Astrocyte (in vitro differentiated cells and primary cell): ENCODE measurements around the gene CYP2F1. TPM values are rescaled to one million over a fixed set of nuclear protein-coding genes. Genes with fewer than 3 reads are reported as not detected.

Source experiments
- DNase-seq: peaks from one replicate; pipeline ENCODE4 v3.0.0-alpha.2; 2010; ENCODE audit warnings: low read depth
- FAIRE-seq: peaks from 2 replicates; lab custom pipeline; 2011; peaks lifted over from hg19 to GRCh38; lab: Jason Lieb, UNC
- H2AFZ ChIP-seq: 2 replicates; pipeline ENCODE4 v1.6.0; 2012; ENCODE audit warnings: low read depth, low read length, inconsistent platforms
- H3K27ac ChIP-seq: 2 replicates; pipeline ENCODE4 v1.5.1; 2011; ENCODE audit warnings: low read depth, low read length, inconsistent platforms
- H3K27me3 ChIP-seq: 2 replicates; pipeline ENCODE4 v1.6.0; 2011; ENCODE audit warnings: low read length, inconsistent platforms; ENCODE audit not compliant: insufficient read depth
- H3K36me3 ChIP-seq: 2 replicates; pipeline ENCODE4 v1.5.1; 2011; ENCODE audit warnings: low read length, inconsistent platforms; ENCODE audit not compliant: insufficient read depth
- H3K4me1 ChIP-seq: 2 replicates; pipeline ENCODE4 v1.5.1; 2011; ENCODE audit warnings: low read length, inconsistent platforms; ENCODE audit not compliant: insufficient read depth
- H3K4me2 ChIP-seq: 2 replicates; pipeline ENCODE4 v1.6.0; 2012; ENCODE audit warnings: low read length, inconsistent platforms
- H3K4me3 ChIP-seq: 2 replicates; pipeline ENCODE4 v1.5.1; 2011; ENCODE audit warnings: low read depth, mild to moderate bottlenecking, low read length, inconsistent platforms; ENCODE audit not compliant: insufficient read depth
- H3K79me2 ChIP-seq: 2 replicates; pipeline ENCODE4 v1.6.0; 2012; ENCODE audit warnings: mild to moderate bottlenecking, low read length, inconsistent platforms; ENCODE audit not compliant: insufficient read depth
- H3K9ac ChIP-seq: 2 replicates; pipeline ENCODE4 v1.6.0; 2012; ENCODE audit warnings: mild to moderate bottlenecking, low read length, inconsistent platforms
- H3K9me3 ChIP-seq: 2 replicates; pipeline ENCODE4 v1.5.1; 2012; ENCODE audit warnings: low read depth, mild to moderate bottlenecking, low read length, inconsistent platforms; ENCODE audit not compliant: insufficient read depth
- H4K20me1 ChIP-seq: 2 replicates; pipeline ENCODE4 v1.6.0; 2012; ENCODE audit warnings: low read length, inconsistent platforms; ENCODE audit not compliant: insufficient read depth
- H3K27ac Mint-ChIP-seq: one replicate; pipeline ENCODE4 v1.8.0; 2021; ENCODE audit warnings: mild to moderate bottlenecking, mixed read lengths; ENCODE audit not compliant: unreplicated experiment
- H3K27me3 Mint-ChIP-seq: one replicate; pipeline ENCODE4 v1.8.0; 2021; ENCODE audit warnings: low read depth, mixed read lengths; ENCODE audit not compliant: unreplicated experiment
- H3K36me3 Mint-ChIP-seq: one replicate; pipeline ENCODE4 v1.8.0; 2021; ENCODE audit warnings: low read depth, mixed read lengths; ENCODE audit not compliant: unreplicated experiment
- H3K4me1 Mint-ChIP-seq: one replicate; pipeline ENCODE4 v1.8.0; 2021; ENCODE audit warnings: low read depth, mixed read lengths; ENCODE audit not compliant: unreplicated experiment
- H3K4me3 Mint-ChIP-seq: one replicate; pipeline ENCODE4 v1.8.0; 2021; ENCODE audit warnings: mild to moderate bottlenecking, moderate library complexity, mixed read lengths; ENCODE audit not compliant: unreplicated experiment
- H3K9me3 Mint-ChIP-seq: one replicate; pipeline ENCODE4 v1.8.0; 2021; ENCODE audit warnings: mild to moderate bottlenecking, mixed read lengths; ENCODE audit not compliant: unreplicated experiment
- EZH2 ChIP-seq: IDR thresholded peaks from 2 replicates; pipeline ENCODE4 v1.6.1; 2012; ENCODE audit warnings: mild to moderate bottlenecking, low read length, inconsistent platforms; ENCODE audit not compliant: insufficient read depth
- total RNA-seq: library from RNA; stranded (reverse); gene quantifications from 2 replicates; pipeline ENCODE4 v1.2.1, GENCODE V29; 2021
- TF ChIP-seq, protein P1 (sequence below): IDR thresholded peaks from 2 replicates; pipeline ENCODE4 v1.5.1; 2011; ENCODE audit warnings: low read depth, mild to moderate bottlenecking, inconsistent platforms, low read length, moderate library complexity; ENCODE audit not compliant: insufficient read depth

The CYP2F1 gene
- total RNA-seq, 1 donor from 2014 or later, result not detected

- Histone ChIP-seq H3K4me2 (peak overlapping the region; percentile 72), H3K27ac (no peak overlapping the region), H2AFZ (peak overlapping the region; percentile 74), H3K9ac (peak overlapping the region; percentile 34), H3K9me3 (no peaks in the 10 kb centered on the region), H3K4me3 (no peak overlapping the region), H3K27me3 (no peaks in the 10 kb centered on the region), H3K4me1 (peaks cover 11% of the 10 kb centered on the region), H4K20me1 (no peaks in the 10 kb centered on the region), H3K36me3 (no peaks in the 10 kb centered on the region), H3K79me2 (no peaks in the 10 kb centered on the region)
- no peaks in the 10 kb centered on the region for H3K36me3 Mint-ChIP-seq
- peak overlapping the region; percentile 79 for H3K27ac Mint-ChIP-seq
- H3K4me3 Mint-ChIP-seq, result peak overlapping the region; percentile 51
- DNase-seq (peak; percentile 73), FAIRE-seq (peak; percentile 87)
- H3K4me1 Mint-ChIP-seq, result peaks cover 8% of the 10 kb centered on the region
- H3K27me3 Mint-ChIP-seq, result peaks cover 5% of the 10 kb centered on the region
- no peak for TF ChIP-seq EZH2
- TF ChIP-seq, protein P1, sequence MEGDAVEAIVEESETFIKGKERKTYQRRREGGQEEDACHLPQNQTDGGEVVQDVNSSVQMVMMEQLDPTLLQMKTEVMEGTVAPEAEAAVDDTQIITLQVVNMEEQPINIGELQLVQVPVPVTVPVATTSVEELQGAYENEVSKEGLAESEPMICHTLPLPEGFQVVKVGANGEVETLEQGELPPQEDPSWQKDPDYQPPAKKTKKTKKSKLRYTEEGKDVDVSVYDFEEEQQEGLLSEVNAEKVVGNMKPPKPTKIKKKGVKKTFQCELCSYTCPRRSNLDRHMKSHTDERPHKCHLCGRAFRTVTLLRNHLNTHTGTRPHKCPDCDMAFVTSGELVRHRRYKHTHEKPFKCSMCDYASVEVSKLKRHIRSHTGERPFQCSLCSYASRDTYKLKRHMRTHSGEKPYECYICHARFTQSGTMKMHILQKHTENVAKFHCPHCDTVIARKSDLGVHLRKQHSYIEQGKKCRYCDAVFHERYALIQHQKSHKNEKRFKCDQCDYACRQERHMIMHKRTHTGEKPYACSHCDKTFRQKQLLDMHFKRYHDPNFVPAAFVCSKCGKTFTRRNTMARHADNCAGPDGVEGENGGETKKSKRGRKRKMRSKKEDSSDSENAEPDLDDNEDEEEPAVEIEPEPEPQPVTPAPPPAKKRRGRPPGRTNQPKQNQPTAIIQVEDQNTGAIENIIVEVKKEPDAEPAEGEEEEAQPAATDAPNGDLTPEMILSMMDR, result no peak
- no peaks in the 10 kb centered on the region for H3K9me3 Mint-ChIP-seq
Observed at GRCh38 chr19:41175801-41176777, 61.9 kb downstream of the CYP2F1 start.

Other genes with a start within 250 kb of the CYP2F1 start
- gene CYP2A7, start 232.2 kb upstream of the CYP2F1 start, total RNA-seq, result not detected in 2 replicates
- not detected in 2 replicates for gene CYP2B6, start 123.2 kb upstream of the CYP2F1 start, total RNA-seq
- not detected in 2 replicates for gene CYP2A13, start 26.0 kb upstream of the CYP2F1 start, total RNA-seq
- 6.2 and 11.1 TPM in 2 replicates for gene CYP2S1, start 78.8 kb downstream of the CYP2F1 start, total RNA-seq
- 134 and 156 TPM in 2 replicates for gene AXL, start 104.8 kb downstream of the CYP2F1 start, total RNA-seq
- gene HNRNPUL1, start 149.9 kb downstream of the CYP2F1 start, total RNA-seq, result 164 and 174 TPM in 2 replicates
- gene CCDC97, start 195.7 kb downstream of the CYP2F1 start, total RNA-seq, result 15.2 and 18.1 TPM in 2 replicates
- 155 and 199 TPM in 2 replicates for gene TGFB1, start 239.5 kb downstream of the CYP2F1 start, total RNA-seq
- gene B9D2, start 249.7 kb downstream of the CYP2F1 start, total RNA-seq, result 5.5 and 5.9 TPM in 2 replicates